Spleen (tissue), 7 donors: ENCODE results near the gene CTRL.

ENCODE experiments used
- CTCF ChIP-seq, 11 experiments: fragments of 200-600 bp in 7 of 11; fragments of 450-650 bp in 4 of 11; sonication (generic) in 4 of 11; IDR thresholded peaks in 8 of 11; conservative IDR thresholded peaks in 3 of 11; 1 replicate in 7 of 11; 2 replicates in 4 of 11; pipeline versions ENCODE4 v1.4.0 to v1.8.0; 2016 to 2021; ENCODE audit warnings: antibody characterized with exemption in 11 of 11, inconsistent platforms in 4 of 11, mild to moderate bottlenecking in 1 of 11
- POLR2A ChIP-seq, 3 donors: fragments of 450-650 bp; IDR thresholded peaks; one replicate each; pipeline ENCODE4 v1.5.1; 2017; ENCODE audit warnings: antibody characterized with exemption in 3 of 3, mild to moderate bottlenecking in 1 of 3
- POLR2AphosphoS5 ChIP-seq, 3 donors: sonication (generic); formaldehyde crosslinking; IDR thresholded peaks; one replicate each; pipeline ENCODE4 v1.5.1; 2017; ENCODE audit warnings: antibody characterized with exemption in 3 of 3
- donor health status: DM: no; HTN: no; CAD: no; lungs with moderate emphysema.
- donor health status: DM: no; HTN: no; CAD: no.
- donor health status: DM: no; HTN: no; CAD: no.

GRCh38 chr16:67923414-67924116, 8.1 kb downstream of the CTRL start:
- TF ChIP-seq CTCF (IDR thresholded peaks at IDR 0.05 in 8 of 11, conservative IDR thresholded peaks at IDR 0.05 in 3 of 11): no peak
- no peak for TF ChIP-seq POLR2A (IDR thresholded peaks at IDR 0.05)
- no peak for TF ChIP-seq POLR2AphosphoS5 (IDR thresholded peaks at IDR 0.05)
